ENCODE measurements around the gene TES. TPM values are rescaled to one million over a fixed set of nuclear protein-coding genes. Genes with fewer than 3 reads are reported as not detected.
"Not testable (repeated sequence)": the region's sequence is repeated elsewhere in the genome, so short reads cannot be mapped to it uniquely, and the experiment has no call there.

TES gene
- total and polyA plus RNA-seq, 2 donors = 41.3 to 64.2 TPM

GRCh38 chr7:116241291-116241690 is 31.0 kb downstream of the TES start:
- Histone ChIP-seq H3K27ac (ENCODE audit: low read depth in 1 of 2, low read length in 1 of 2) (no peak overlapping the region), H3K27me3 (ENCODE audit: control insufficient read depth in 2 of 2, insufficient read depth in 1 of 2, low read length in 1 of 2) (no peaks in the 10 kb centered on the region), H3K9me3 (ENCODE audit: control insufficient read depth in 2 of 2, insufficient read depth in 1 of 2, low read length in 1 of 2) (peaks cover 0 to 8% of the 10 kb centered on the region in 2 donors), H3K4me1 (ENCODE audit: control insufficient read depth in 2 of 2, insufficient read depth in 2 of 2, low read length in 2 of 2) (no peaks in the 10 kb centered on the region), H3K4me3 (ENCODE audit: low read length in 2 of 2) (no peak overlapping the region), H3K36me3 (ENCODE audit: control insufficient read depth in 2 of 2, insufficient read depth in 2 of 2, low read length in 1 of 2) (peaks cover 6 to 24% of the 10 kb centered on the region in 2 donors)
- no peak for DNase-seq (ENCODE audit: low read depth in 6 of 9, low spot score in 9 of 9)

GRCh38 chr7:116242178-116242577 is 31.8 kb downstream of the TES start:
- 98% methylated on average over 1 of the region's 1 CpG for WGBS
- H3K27me3 ChIP-seq (ENCODE audit: control insufficient read depth in 2 of 2, insufficient read depth in 1 of 2, low read length in 1 of 2) = no peaks in the 10 kb centered on the region
- H3K4me1 ChIP-seq (ENCODE audit: control insufficient read depth in 2 of 2, insufficient read depth in 2 of 2, low read length in 2 of 2) = no peaks in the 10 kb centered on the region
- no peak for DNase-seq (ENCODE audit: low read depth in 6 of 9, low spot score in 9 of 9)
- peaks cover 6 to 21% of the 10 kb centered on the region in 2 donors for H3K36me3 ChIP-seq (ENCODE audit: control insufficient read depth in 2 of 2, insufficient read depth in 2 of 2, low read length in 1 of 2)
- H3K27ac ChIP-seq (ENCODE audit: low read depth in 1 of 2, low read length in 1 of 2) = no peak overlapping the region
- H3K4me3 ChIP-seq (ENCODE audit: low read length in 2 of 2) = no peak overlapping the region
- peaks cover 0 to 8% of the 10 kb centered on the region in 2 donors for H3K9me3 ChIP-seq (ENCODE audit: control insufficient read depth in 2 of 2, insufficient read depth in 1 of 2, low read length in 1 of 2)

GRCh38 chr7:116242759-116243158 is 32.4 kb downstream of the TES start:
- Histone ChIP-seq H3K36me3 (ENCODE audit: control insufficient read depth in 2 of 2, insufficient read depth in 2 of 2, low read length in 1 of 2) (peaks cover 6 to 17% of the 10 kb centered on the region in 2 donors), H3K9me3 (ENCODE audit: control insufficient read depth in 2 of 2, insufficient read depth in 1 of 2, low read length in 1 of 2) (peaks cover 0 to 8% of the 10 kb centered on the region in 2 donors), H3K4me3 (ENCODE audit: low read length in 2 of 2) (no peak overlapping the region), H3K4me1 (ENCODE audit: control insufficient read depth in 2 of 2, insufficient read depth in 2 of 2, low read length in 2 of 2) (no peaks in the 10 kb centered on the region), H3K27ac (ENCODE audit: low read depth in 1 of 2, low read length in 1 of 2) (no peak overlapping the region), H3K27me3 (ENCODE audit: control insufficient read depth in 2 of 2, insufficient read depth in 1 of 2, low read length in 1 of 2) (no peaks in the 10 kb centered on the region)
- DNase-seq (ENCODE audit: low read depth in 6 of 9, low spot score in 9 of 9) = no peak

GRCh38 chr7:116244803-116245202 is 34.5 kb downstream of the TES start:
- H3K9me3 ChIP-seq (ENCODE audit: control insufficient read depth in 2 of 2, insufficient read depth in 1 of 2, low read length in 1 of 2); H3K4me3 ChIP-seq (ENCODE audit: low read length in 2 of 2); H3K27me3 ChIP-seq (ENCODE audit: control insufficient read depth in 2 of 2, insufficient read depth in 1 of 2, low read length in 1 of 2); DNase-seq (ENCODE audit: low read depth in 6 of 9, low spot score in 9 of 9); H3K27ac ChIP-seq (ENCODE audit: low read depth in 1 of 2, low read length in 1 of 2); H3K4me1 ChIP-seq (ENCODE audit: control insufficient read depth in 2 of 2, insufficient read depth in 2 of 2, low read length in 2 of 2): not testable (repeated sequence)
- peaks cover 6 to 11% of the 10 kb centered on the region in 2 donors for H3K36me3 ChIP-seq (ENCODE audit: control insufficient read depth in 2 of 2, insufficient read depth in 2 of 2, low read length in 1 of 2)
- WGBS = 99% methylated on average over 5 of the region's 5 CpGs

GRCh38 chr7:116246357-116246756 is 36.0 kb downstream of the TES start:
- peaks cover 10 to 23% of the 10 kb centered on the region in 2 donors for H3K36me3 ChIP-seq (ENCODE audit: control insufficient read depth in 2 of 2, insufficient read depth in 2 of 2, low read length in 1 of 2)
- no peak overlapping the region for H3K27ac ChIP-seq (ENCODE audit: low read depth in 1 of 2, low read length in 1 of 2)
- no peak overlapping the region for H3K4me3 ChIP-seq (ENCODE audit: low read length in 2 of 2)
- H3K27me3 ChIP-seq (ENCODE audit: control insufficient read depth in 2 of 2, insufficient read depth in 1 of 2, low read length in 1 of 2) = no peaks in the 10 kb centered on the region
- H3K4me1 ChIP-seq (ENCODE audit: control insufficient read depth in 2 of 2, insufficient read depth in 2 of 2, low read length in 2 of 2) = no peaks in the 10 kb centered on the region
- H3K9me3 ChIP-seq (ENCODE audit: control insufficient read depth in 2 of 2, insufficient read depth in 1 of 2, low read length in 1 of 2) = peaks cover 0 to 8% of the 10 kb centered on the region in 2 donors
- 48% methylated on average over 1 of the region's 1 CpG for WGBS
- no peak for DNase-seq (ENCODE audit: low read depth in 6 of 9, low spot score in 9 of 9)

GRCh38 chr7:116249969-116250553 is 39.7 kb downstream of the TES start:
- DNase-seq (ENCODE audit: low read depth in 6 of 9, low spot score in 9 of 9) = no peak
- peaks cover 7 to 47% of the 10 kb centered on the region in 2 donors for H3K36me3 ChIP-seq (ENCODE audit: control insufficient read depth in 2 of 2, insufficient read depth in 2 of 2, low read length in 1 of 2)
- WGBS = 99% methylated on average over 3 of the region's 3 CpGs

GRCh38 chr7:116251675-116252074 is 41.3 kb downstream of the TES start:
- Histone ChIP-seq H3K27me3 (ENCODE audit: control insufficient read depth in 2 of 2, insufficient read depth in 1 of 2, low read length in 1 of 2) (no peaks in the 10 kb centered on the region), H3K9me3 (ENCODE audit: control insufficient read depth in 2 of 2, insufficient read depth in 1 of 2, low read length in 1 of 2) (no peaks in the 10 kb centered on the region), H3K4me3 (ENCODE audit: low read length in 2 of 2) (no peak overlapping the region), H3K27ac (ENCODE audit: low read depth in 1 of 2, low read length in 1 of 2) (no peak overlapping the region), H3K36me3 (ENCODE audit: control insufficient read depth in 2 of 2, insufficient read depth in 2 of 2, low read length in 1 of 2) (peaks cover 7 to 49% of the 10 kb centered on the region in 2 donors), H3K4me1 (ENCODE audit: control insufficient read depth in 2 of 2, insufficient read depth in 2 of 2, low read length in 2 of 2) (no peaks in the 10 kb centered on the region)
- DNase-seq (ENCODE audit: low read depth in 6 of 9, low spot score in 9 of 9) = no peak
- WGBS = 99% methylated on average over 5 of the region's 5 CpGs

More at GRCh38 chr7:116249969-116250553, 39.7 kb downstream of the TES start:
- H3K27ac ChIP-seq (ENCODE audit: low read depth in 1 of 2, low read length in 1 of 2) = no peak overlapping the region
- no peak overlapping the region for H3K4me3 ChIP-seq (ENCODE audit: low read length in 2 of 2)
- no peaks in the 10 kb centered on the region for H3K27me3 ChIP-seq (ENCODE audit: control insufficient read depth in 2 of 2, insufficient read depth in 1 of 2, low read length in 1 of 2)
- no peaks in the 10 kb centered on the region for H3K4me1 ChIP-seq (ENCODE audit: control insufficient read depth in 2 of 2, insufficient read depth in 2 of 2, low read length in 2 of 2)
- H3K9me3 ChIP-seq (ENCODE audit: control insufficient read depth in 2 of 2, insufficient read depth in 1 of 2, low read length in 1 of 2) = no peaks in the 10 kb centered on the region

- 98% methylated on average over 3 of the region's 3 CpGs for WGBS
- peaks cover 10 to 55% of the 10 kb centered on the region in 2 donors for H3K36me3 ChIP-seq (ENCODE audit: control insufficient read depth in 2 of 2, insufficient read depth in 2 of 2, low read length in 1 of 2)
Observed at GRCh38 chr7:116252249-116252648, 41.9 kb downstream of the TES start.

GRCh38 chr7:116257156-116257555 is 46.8 kb downstream of the TES start:
- 96% methylated on average over 3 of the region's 3 CpGs for WGBS
- Histone ChIP-seq H3K36me3 (ENCODE audit: control insufficient read depth in 2 of 2, insufficient read depth in 2 of 2, low read length in 1 of 2) (peaks cover 4 to 40% of the 10 kb centered on the region in 2 donors), H3K27me3 (ENCODE audit: control insufficient read depth in 2 of 2, insufficient read depth in 1 of 2, low read length in 1 of 2) (no peaks in the 10 kb centered on the region), H3K4me1 (ENCODE audit: control insufficient read depth in 2 of 2, insufficient read depth in 2 of 2, low read length in 2 of 2) (no peaks in the 10 kb centered on the region), H3K27ac (ENCODE audit: low read depth in 1 of 2, low read length in 1 of 2) (no peak overlapping the region), H3K9me3 (ENCODE audit: control insufficient read depth in 2 of 2, insufficient read depth in 1 of 2, low read length in 1 of 2) (no peaks in the 10 kb centered on the region), H3K4me3 (ENCODE audit: low read length in 2 of 2) (no peak overlapping the region)
- no peak for DNase-seq (ENCODE audit: low read depth in 6 of 9, low spot score in 9 of 9)

More at GRCh38 chr7:116252249-116252648, 41.9 kb downstream of the TES start:
- no peak for DNase-seq (ENCODE audit: low read depth in 6 of 9, low spot score in 9 of 9)
- no peaks in the 10 kb centered on the region for H3K9me3 ChIP-seq (ENCODE audit: control insufficient read depth in 2 of 2, insufficient read depth in 1 of 2, low read length in 1 of 2)
- no peak overlapping the region for H3K4me3 ChIP-seq (ENCODE audit: low read length in 2 of 2)
- H3K27me3 ChIP-seq (ENCODE audit: control insufficient read depth in 2 of 2, insufficient read depth in 1 of 2, low read length in 1 of 2) = no peaks in the 10 kb centered on the region
- H3K27ac ChIP-seq (ENCODE audit: low read depth in 1 of 2, low read length in 1 of 2) = no peak overlapping the region
- no peaks in the 10 kb centered on the region for H3K4me1 ChIP-seq (ENCODE audit: control insufficient read depth in 2 of 2, insufficient read depth in 2 of 2, low read length in 2 of 2)
